GM10266 (cell line): Measurements from ENCODE around the gene MYPOP.
"Not testable (repeated sequence)": the region's sequence is repeated elsewhere in the genome, so short reads cannot be mapped to it uniquely, and the experiment has no call there.

Source experiments
- DNase-seq: peaks from one replicate; pipeline ENCODE4 v3.0.0; 2012; ENCODE audit errors: extremely low spot score
- TF ChIP-seq, protein P1 (sequence below): IDR thresholded peaks from 2 replicates; pipeline ENCODE4 v1.5.1; 2012; ENCODE audit warnings: mild to moderate bottlenecking, low read depth; ENCODE audit not compliant: control insufficient read depth, insufficient read depth; ENCODE audit errors: missing control alignments

Gene MYPOP

DNA sequence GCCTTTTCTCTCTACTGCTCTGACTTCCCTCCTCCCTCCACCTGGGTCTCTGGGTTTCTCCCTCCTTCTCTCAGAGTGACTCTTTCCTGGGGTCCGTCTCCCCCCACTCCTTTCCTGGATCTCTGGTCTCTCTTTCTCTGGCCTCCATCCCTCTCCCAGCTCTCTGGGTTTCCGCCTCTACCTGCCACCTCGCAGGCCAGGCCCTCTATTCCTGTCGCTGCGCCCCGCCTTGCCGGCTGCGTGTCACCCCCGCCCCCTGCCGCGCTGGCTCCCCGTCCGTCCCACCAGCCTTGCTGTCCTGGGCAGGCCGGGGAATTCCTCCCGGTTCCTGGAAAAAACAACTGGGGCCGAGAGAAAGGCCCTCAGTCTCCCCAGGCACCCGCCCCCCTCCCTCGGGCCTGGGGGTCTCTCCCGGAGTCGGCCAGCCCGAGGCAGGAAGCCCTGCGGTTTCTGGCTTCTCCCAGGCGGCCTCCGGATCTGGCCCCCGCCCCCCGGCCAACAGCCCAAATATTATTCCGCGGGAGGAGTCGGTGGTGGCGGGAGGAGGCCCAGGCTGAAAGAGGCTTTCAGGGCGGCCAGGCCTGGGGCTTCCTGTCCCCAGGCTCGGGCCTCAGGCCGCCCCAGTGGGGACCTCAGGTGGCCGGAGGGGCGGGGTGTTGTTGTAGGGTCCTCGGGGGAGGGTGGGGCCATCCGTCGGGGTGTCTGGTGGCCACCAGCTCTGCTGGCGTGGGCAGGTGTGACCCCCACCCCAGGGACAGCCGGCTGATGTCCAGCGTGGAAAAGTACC lies 25.8 kb downstream of the MYPOP start:
- TF ChIP-seq, protein P1, sequence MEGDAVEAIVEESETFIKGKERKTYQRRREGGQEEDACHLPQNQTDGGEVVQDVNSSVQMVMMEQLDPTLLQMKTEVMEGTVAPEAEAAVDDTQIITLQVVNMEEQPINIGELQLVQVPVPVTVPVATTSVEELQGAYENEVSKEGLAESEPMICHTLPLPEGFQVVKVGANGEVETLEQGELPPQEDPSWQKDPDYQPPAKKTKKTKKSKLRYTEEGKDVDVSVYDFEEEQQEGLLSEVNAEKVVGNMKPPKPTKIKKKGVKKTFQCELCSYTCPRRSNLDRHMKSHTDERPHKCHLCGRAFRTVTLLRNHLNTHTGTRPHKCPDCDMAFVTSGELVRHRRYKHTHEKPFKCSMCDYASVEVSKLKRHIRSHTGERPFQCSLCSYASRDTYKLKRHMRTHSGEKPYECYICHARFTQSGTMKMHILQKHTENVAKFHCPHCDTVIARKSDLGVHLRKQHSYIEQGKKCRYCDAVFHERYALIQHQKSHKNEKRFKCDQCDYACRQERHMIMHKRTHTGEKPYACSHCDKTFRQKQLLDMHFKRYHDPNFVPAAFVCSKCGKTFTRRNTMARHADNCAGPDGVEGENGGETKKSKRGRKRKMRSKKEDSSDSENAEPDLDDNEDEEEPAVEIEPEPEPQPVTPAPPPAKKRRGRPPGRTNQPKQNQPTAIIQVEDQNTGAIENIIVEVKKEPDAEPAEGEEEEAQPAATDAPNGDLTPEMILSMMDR = no peak
- DNase-seq = peak; percentile 73

DNA sequence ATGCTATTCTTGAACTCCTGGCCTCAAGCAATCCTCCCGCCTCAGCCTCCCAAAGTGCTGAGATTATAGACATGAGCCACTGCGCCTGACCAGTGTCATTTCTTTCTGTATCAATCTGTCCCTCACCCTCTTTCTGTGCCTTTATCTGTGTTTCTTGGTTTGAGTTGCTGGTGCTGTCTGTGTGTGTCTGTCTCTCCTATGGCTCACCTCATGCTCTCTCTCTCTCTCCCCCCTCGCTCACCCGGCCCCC lies 26.3 kb downstream of the MYPOP start:
- TF ChIP-seq, protein P1 = no peak
- DNase-seq = peak; percentile 80

DNA sequence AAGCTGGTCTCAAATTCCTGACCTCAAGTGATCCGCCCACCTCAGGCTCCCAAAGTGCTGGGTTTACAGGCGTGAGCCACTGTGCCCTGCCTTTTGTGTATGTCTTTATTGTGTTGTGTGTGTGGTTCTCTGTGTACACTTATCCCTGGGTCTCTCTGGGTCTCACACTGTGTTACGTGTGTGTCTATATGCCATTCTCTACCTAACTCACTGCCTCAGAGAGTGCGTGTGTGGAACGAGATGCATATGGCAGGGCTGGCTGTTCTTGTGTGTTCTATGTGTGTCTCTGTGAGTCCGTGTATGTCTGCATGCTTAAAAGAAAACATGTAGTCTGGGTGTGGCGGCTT lies 27.8 kb downstream of the MYPOP start:
- DNase-seq = no peak
- TF ChIP-seq, protein P1 = no peak

DNA sequence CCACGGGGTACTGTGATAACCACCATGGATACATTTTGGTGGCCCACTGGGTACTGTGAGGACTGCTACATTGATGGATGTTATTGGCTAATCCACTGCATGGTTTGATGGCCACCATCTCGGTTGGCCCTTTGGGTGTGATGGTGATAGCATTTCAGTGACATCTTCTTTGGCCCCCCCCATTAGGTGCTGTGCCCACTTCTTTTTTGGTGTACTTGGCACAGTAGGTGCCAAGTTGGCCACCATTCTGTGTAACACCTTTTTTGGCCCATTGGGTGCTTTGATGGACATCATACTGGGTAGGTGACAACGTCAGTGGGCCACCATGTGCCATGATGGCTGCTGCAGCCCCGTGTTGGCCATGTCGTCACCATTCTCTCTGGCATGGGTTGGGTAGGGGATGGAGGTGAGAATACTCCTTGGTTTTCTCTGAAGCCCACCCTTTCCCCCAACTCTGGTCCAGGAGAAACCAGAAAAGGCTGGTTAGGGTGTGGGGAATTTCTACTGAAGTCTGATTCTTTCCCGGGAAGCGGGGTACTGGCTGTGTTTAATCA lies 29.1 kb downstream of the MYPOP start:
- TF ChIP-seq, protein P1 = no peak
- DNase-seq = no peak

DNA sequence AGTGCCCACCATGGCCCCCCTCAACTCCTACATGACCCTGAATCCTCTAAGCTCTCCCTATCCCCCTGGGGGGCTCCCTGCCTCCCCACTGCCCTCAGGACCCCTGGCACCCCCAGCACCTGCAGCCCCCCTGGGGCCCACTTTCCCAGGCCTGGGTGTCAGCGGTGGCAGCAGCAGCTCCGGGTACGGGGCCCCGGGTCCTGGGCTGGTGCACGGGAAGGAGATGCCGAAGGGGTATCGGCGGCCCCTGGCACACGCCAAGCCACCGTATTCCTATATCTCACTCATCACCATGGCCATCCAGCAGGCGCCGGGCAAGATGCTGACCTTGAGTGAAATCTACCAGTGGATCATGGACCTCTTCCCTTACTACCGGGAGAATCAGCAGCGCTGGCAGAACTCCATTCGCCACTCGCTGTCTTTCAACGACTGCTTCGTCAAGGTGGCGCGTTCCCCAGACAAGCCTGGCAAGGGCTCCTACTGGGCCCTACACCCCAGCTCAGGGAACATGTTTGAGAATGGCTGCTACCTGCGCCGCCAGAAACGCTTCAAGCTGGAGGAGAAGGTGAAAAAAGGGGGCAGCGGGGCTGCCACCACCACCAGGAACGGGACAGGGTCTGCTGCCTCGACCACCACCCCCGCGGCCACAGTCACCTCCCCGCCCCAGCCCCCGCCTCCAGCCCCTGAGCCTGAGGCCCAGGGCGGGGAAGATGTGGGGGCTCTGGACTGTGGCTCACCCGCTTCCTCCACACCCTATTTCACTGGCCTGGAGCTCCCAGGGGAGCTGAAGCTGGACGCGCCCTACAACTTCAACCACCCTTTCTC lies 30.1 kb downstream of the MYPOP start:
- TF ChIP-seq, protein P1 = no peak

DNA sequence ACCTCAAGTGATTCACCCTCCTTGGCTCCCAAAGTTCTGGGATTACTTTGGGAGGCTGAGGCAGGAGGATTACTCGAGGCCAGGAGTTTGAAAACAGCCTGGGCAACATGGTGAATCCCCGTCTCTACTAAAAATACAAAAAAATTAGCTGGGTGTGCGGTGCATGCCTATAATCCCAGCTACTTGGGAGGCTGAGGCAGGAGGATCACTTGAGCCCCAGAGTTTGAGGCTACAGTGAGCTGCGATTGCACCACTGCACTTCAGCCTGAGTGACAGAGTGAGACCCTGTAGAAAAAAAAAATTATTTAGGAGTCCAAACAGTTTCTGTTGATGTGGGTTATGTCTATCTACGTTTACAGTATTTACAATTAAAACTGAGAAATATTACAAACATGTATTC lies 31.6 kb downstream of the MYPOP start:
- DNase-seq = no peak
- TF ChIP-seq, protein P1 = no peak

More for the DNA sequence above, 30.1 kb downstream of the MYPOP start:
- no peak for DNase-seq

DNA sequence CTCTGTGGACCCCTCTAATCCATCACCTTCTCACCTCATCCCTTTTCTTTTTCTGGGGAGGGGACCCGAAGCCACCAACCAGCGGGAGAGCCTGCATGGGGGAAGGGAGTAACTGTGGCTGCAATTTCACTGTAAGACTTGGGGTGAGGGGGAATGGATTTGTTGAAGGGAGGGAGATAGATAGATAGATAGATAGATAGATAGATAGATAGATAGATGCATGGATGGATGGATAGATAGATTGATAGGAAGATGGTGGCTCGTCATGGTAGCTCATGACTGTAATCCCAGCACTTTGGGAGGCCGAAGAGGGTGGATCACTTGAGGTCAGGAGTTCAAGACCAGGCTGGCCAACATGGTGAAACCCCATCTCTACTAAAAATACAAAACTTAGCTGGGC lies 35.2 kb downstream of the MYPOP start:
- not testable (repeated sequence) for DNase-seq
